GM12891 (cell line): Measurements from ENCODE around the gene ZNF528.

Source experiments
- DNase-seq: peaks from one replicate; pipeline ENCODE4 v3.0.0; 2011; ENCODE audit warnings: low spot score; ENCODE audit not compliant: insufficient read length
- FAIRE-seq: peaks from 2 replicates; lab custom pipeline; 2011; peaks lifted over from hg19 to GRCh38; lab: Jason Lieb, UNC
- PAX5 ChIP-seq: IDR thresholded peaks from 2 replicates; pipeline ENCODE4 v1.6.1; 2011; ENCODE audit warnings: low read length, moderate library complexity, mild to moderate bottlenecking; ENCODE audit not compliant: insufficient read depth, severe bottlenecking
- POLR2A ChIP-seq: IDR thresholded peaks from 2 replicates; pipeline ENCODE4 v1.6.1; 2011; ENCODE audit warnings: low read depth, low read length, control low read depth
- POLR2AphosphoS5 ChIP-seq: IDR thresholded peaks from 2 replicates; pipeline ENCODE4 v1.6.1; 2011; ENCODE audit warnings: low read depth, low read length, control low read depth
- POU2F2 ChIP-seq: IDR thresholded peaks from 2 replicates; pipeline ENCODE4 v1.6.1; 2011; ENCODE audit warnings: low read depth, mild to moderate bottlenecking, control low read depth, low read length, moderate library complexity
- SPI1 ChIP-seq: IDR thresholded peaks from 2 replicates; pipeline ENCODE4 v1.6.1; 2011; ENCODE audit warnings: low read depth, low read length, control low read depth
- TAF1 ChIP-seq: IDR thresholded peaks from 2 replicates; pipeline ENCODE4 v1.6.1; 2011; ENCODE audit warnings: low read depth, low read length, control low read depth

Gene ZNF528

DNA sequence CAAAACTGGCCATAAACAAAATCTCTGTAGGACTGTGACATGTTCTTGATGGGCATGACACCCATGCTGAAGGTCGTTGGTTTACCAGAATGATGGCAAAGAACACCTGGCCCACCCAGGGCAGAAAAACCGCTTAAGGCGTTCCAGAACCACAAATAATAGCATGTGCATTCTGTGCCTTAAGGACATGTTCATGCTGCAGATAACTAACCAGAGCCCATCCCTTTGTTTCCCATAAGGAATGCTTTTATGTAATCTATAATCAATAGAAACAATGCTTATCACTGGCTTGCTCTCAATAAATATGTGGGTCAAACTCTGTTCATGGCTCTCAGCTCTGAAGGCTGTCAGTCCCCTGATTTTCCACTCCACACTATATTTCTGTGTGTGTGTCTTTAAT is 44.5 kb downstream of the ZNF528 start:
- no peak for FAIRE-seq
- no peak for TF ChIP-seq SPI1
- no peak for TF ChIP-seq POLR2A
- no peak for TF ChIP-seq POU2F2
- TF ChIP-seq PAX5, result no peak
- no peak for TF ChIP-seq TAF1
- TF ChIP-seq POLR2AphosphoS5, result no peak
- no peak for DNase-seq

DNA sequence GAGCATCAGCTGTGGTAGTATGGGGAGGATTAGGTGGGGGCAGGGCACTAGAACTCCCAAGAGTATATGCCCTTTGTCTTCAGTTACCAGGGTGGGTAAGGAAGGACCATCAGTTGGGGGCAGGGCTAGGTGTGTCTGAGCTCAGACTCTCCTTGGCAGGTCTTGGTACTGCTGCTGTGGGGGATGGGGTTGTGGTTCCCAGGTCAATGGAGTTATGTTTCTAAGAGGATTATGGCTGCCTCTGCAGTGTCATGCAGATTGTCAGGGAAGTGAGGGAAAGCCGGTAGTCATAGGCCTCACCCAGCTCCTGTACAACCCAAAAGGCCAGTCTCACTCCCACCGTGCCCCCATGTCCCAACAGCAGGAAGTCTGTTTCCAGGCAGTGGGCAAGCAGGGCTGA is 46.9 kb downstream of the ZNF528 start:
- DNase-seq (no peak), FAIRE-seq (no peak)
- TF ChIP-seq POU2F2, result no peak
- TF ChIP-seq TAF1, result no peak
- no peak for TF ChIP-seq POLR2A
- TF ChIP-seq SPI1, result no peak
- TF ChIP-seq PAX5, result no peak
- no peak for TF ChIP-seq POLR2AphosphoS5

DNA sequence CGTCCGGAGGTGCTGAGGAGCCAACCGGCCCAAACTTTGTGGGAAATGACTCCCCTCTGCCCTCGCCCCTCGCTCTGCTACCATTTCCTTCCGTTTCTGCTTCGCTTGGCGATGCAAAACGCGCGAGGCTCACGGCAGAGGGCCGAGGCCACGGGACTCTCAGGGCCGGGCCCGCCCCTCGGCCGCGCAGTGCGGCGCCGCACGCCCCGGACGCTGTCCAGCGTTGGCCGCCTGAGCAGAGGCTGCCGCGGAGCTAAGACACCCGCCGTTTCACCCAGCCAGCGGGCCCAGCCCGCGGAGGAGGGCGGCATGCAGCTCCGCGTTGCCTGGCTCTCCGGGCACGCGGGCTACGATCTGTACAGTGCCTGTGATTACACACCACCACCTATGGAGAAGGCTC is 53.6 kb downstream of the ZNF528 start:
- FAIRE-seq, result no peak
- TF ChIP-seq PAX5 (no peak), SPI1 (no peak), POU2F2 (no peak), TAF1 (no peak), POLR2A (no peak), POLR2AphosphoS5 (no peak)
- DNase-seq, result no peak

DNA sequence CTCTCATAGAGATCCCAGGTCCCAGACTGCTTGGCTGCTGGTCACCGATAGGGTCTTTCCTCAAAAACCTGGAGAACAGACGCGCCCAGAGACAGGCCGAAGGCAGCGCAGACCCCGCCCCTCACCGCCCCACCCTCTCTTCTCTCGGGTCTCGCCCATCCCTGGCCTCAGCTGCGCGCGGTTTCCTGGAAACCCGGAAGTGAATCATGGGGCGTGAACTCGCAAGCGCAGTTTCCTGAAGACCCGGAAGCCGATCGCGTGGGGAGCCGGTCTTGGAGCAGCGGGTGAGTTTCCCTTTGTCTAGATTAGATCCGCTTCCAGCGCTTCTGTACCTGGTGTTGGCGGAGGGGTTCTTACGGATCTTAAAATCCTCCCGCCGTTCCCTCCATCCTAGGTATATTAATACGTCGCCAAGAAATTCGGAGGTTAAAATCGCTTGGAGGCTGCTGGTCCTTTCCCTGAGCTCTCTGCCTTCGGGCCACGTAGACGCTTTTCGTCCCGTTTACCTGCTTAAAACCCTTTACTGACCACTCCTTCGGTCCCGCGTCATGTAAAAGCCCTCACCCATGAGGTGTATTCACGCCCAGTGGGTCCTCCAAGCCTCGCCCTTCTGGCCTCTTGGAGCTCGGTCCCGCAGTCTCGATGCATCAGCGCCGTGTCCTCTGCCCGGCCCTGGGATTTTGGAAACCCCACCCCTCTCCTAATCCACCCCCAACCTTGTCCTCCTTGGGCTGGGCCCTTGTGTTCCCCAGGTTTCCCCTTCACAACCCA is 55.9 kb downstream of the ZNF528 start, which contains the start of gene ZNF578:
Gene ZNF578, plus strand, starts transcription at position 230 of the 771 bp plus-strand sequence. CDS start 48,293 bp downstream, outside the sequence.
- TF ChIP-seq SPI1, result no peak
- FAIRE-seq (no peak), DNase-seq (peak; percentile 29)

DNA sequence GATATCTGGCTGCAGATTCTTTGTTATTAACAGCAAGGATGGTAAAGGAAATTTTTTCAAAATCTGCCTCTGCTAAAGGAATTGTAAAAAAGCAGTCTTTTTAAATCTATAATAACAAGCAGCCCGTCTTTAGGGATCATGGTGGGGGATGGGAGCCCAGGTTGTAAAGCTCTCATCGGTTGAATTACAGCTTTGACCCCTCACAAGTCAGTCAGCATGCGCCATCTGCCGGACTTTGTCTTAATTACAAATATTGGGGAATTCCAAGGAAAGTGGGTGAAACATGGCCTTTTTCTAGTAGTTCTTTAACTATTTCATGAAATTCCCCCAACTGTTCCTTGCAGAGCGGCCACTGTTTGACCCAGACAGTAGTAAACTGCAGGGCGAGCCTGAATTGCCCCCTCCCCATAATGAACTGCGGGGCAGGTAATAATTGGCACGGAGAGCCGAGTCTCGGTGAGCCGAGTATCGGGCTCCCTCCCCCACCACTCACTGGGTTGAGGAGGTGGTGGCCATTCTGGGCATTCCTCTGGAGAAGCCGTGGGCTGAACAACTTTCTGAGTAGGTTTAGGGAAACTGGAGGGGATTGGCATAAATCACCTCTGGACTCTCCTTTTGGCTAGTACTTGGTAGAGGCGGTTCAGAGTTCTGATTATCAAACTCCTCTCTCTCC is 67.3 kb downstream of the ZNF528 start:
- DNase-seq (no peak), FAIRE-seq (no peak)
- TF ChIP-seq TAF1 (no peak), SPI1 (no peak), POU2F2 (no peak), POLR2AphosphoS5 (no peak), PAX5 (no peak), POLR2A (no peak)
